Measurements from ENCODE around the gene BTNL9. TPM values are rescaled to one million over a fixed set of nuclear protein-coding genes. Genes with fewer than 3 reads are reported as not detected.
"Not testable (repeated sequence)": the region's sequence is repeated elsewhere in the genome, so short reads cannot be mapped to it uniquely, and the experiment has no call there.

Gene BTNL9
- polyA plus RNA-seq = 10 to 100 TPM in 1 of 2 donors, 1 to 10 TPM in 1; 4.8 to 18.5 TPM

DNA sequence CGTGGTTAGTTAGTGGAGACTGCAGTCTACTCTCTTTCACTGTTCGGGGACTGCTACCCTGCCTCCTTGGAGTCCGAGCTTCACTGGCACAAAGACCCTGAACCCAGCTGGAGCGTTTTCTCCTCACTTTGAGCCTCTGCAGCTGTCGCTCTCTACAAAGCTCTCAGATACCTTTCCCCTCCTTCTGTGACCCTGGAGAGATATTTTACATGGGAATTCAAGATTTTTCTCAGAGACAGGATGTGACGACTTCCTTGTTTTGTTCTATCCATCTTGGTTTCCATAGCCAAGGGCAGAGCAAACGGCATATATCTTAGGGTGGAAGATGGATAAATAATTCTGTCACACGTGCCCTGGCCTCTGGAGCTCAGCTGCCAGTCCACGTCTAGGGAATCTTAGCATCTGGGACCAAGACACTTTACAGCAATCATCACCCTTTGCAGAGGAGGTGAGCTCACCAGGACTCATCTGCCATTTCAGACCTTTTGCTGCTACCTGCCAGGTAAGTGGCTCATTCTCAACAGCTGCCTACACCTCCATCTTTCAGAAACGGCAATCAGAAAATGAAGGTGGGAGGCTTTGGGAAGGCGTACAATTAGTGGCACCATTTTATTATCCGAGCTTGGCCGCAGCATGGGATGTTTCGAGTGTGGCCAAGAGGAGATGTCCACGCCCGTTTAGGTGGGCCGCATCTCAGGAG is at the start of gene BTNL9:
Gene BTNL9, plus strand, starts transcription at position 336 of the 700 bp plus-strand sequence. CDS start 5,224 bp downstream, outside the sequence.
- Histone ChIP-seq H3K27ac (ENCODE audit: low read depth in 2 of 2, low read length in 1 of 2) (no peak within 1 kb of the TSS), H3K27me3 (ENCODE audit: control insufficient read depth in 1 of 2, insufficient read depth in 2 of 2, low read length in 2 of 2) (peaks cover 3% of the 10 kb centered on the region in 2 donors), H3K9me3 (ENCODE audit: control insufficient read depth in 2 of 2, insufficient read depth in 1 of 2, low read depth in 1 of 2, low read length in 1 of 2) (no peaks in the 10 kb centered on the region), H3K4me1 (ENCODE audit: control insufficient read depth in 2 of 2, insufficient read depth in 2 of 2, low read length in 1 of 2) (no peaks in the 10 kb centered on the region), H3K36me3 (ENCODE audit: control insufficient read depth in 2 of 2, insufficient read depth in 2 of 2, low read length in 1 of 2) (no peaks in the 10 kb centered on the region), H3K4me3 (ENCODE audit: low read depth in 1 of 2, low read length in 2 of 2) (no peak within 1 kb of the TSS)
- 58 to 60% methylated on average over 17 of the region's 17 CpGs for WGBS, 2 donors

DNA sequence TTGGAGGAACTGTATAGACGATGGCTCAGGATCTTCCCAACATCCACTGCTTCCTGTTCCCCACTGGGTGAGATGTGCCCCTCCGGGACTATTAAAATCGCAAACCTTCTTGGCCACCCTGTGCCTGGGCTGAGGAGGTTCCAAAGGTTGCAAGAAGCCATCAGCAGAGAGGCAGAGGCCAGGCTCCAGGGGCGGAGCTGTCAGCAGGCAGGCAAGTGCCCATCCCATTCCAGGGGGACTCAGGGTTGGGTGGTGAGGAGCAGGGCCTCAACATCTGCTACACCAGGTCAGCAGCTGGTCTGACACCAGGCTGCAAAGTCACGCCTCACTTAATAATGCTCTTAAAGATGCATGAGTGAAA is 49.2 kb upstream of the BTNL9 start:
- Histone ChIP-seq H3K9me3 (ENCODE audit: control insufficient read depth in 2 of 2, insufficient read depth in 1 of 2, low read depth in 1 of 2, low read length in 1 of 2) (no peaks in the 10 kb centered on the region), H3K4me1 (ENCODE audit: control insufficient read depth in 2 of 2, insufficient read depth in 2 of 2, low read length in 1 of 2) (no peaks in the 10 kb centered on the region), H3K4me3 (ENCODE audit: low read depth in 1 of 2, low read length in 2 of 2) (no peak overlapping the region), H3K36me3 (ENCODE audit: control insufficient read depth in 2 of 2, insufficient read depth in 2 of 2, low read length in 1 of 2) (no peaks in the 10 kb centered on the region), H3K27ac (ENCODE audit: low read depth in 2 of 2, low read length in 1 of 2) (no peak overlapping the region), H3K27me3 (ENCODE audit: control insufficient read depth in 1 of 2, insufficient read depth in 2 of 2, low read length in 2 of 2) (no peaks in the 10 kb centered on the region)
- WGBS, 2 donors = 73 to 77% methylated on average over 5 of the region's 5 CpGs

DNA sequence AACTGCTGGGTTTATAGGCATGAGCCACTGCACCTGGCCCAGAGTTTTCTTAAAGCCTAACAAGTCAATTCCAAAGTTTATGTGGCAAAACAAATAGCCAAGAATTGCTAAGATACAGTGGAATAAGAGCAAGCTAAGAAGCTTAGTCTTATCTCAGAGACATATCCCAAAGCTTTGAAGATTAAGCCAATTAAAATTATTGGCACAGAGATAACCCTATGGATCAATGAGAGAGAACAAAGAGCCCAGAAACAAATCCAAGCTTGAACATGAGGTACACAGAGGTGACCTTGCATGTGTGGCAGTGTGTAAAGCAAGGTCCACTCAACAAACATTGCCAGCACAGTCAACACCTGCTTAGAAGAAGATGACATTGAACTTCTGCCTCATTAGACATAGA is 38.1 kb upstream of the BTNL9 start:
- H3K36me3 ChIP-seq (ENCODE audit: control insufficient read depth in 2 of 2, insufficient read depth in 2 of 2, low read length in 1 of 2) = no peaks in the 10 kb centered on the region
- no peaks in the 10 kb centered on the region for H3K4me1 ChIP-seq (ENCODE audit: control insufficient read depth in 2 of 2, insufficient read depth in 2 of 2, low read length in 1 of 2)
- no peaks in the 10 kb centered on the region for H3K27me3 ChIP-seq (ENCODE audit: control insufficient read depth in 1 of 2, insufficient read depth in 2 of 2, low read length in 2 of 2)
- H3K9me3 ChIP-seq (ENCODE audit: control insufficient read depth in 2 of 2, insufficient read depth in 1 of 2, low read depth in 1 of 2, low read length in 1 of 2) = no peaks in the 10 kb centered on the region
- no peak overlapping the region for H3K27ac ChIP-seq (ENCODE audit: low read depth in 2 of 2, low read length in 1 of 2)
- no peak overlapping the region for H3K4me3 ChIP-seq (ENCODE audit: low read depth in 1 of 2, low read length in 2 of 2)

DNA sequence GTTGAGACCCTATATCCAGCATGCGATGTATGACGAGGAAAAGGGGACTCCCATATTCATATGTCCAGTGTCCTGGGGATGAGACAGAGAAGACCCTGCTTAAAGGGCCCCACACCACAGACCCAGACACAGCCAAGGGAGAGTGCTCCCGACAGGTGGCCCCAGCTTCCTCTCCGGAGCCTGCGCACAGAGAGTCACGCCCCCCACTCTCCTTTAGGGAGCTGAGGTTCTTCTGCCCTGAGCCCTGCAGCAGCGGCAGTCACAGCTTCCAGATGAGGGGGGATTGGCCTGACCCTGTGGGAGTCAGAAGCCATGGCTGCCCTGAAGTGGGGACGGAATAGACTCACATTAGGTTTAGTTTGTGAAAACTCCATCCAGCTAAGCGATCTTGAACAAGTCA is 34.3 kb upstream of the BTNL9 start:
- 76 to 85% methylated on average over 9 of the region's 9 CpGs for WGBS, 2 donors
- Histone ChIP-seq H3K27ac (ENCODE audit: low read depth in 2 of 2, low read length in 1 of 2) (no peak overlapping the region), H3K4me1 (ENCODE audit: control insufficient read depth in 2 of 2, insufficient read depth in 2 of 2, low read length in 1 of 2) (no peaks in the 10 kb centered on the region)

DNA sequence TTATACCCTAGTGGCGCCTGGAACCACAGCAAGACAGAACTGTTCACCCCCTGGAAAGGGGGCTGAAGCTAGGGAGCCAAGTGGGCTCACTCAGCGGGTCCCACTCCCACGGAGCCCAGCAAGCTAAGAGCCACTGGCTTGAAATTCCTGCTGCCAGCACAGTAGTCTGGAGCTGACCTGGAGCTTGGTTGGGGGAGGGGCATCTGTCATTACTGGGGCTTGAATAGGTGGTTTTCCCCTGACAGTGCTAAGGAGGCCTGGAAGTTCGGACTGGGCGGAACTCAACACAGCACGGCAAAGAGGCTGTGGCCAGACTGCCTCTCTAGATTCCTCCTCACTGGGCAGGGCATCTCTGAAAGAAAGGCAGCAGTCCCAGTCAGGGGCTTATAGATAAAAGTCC is 31.9 kb upstream of the BTNL9 start:
- Histone ChIP-seq H3K9me3 (ENCODE audit: control insufficient read depth in 2 of 2, insufficient read depth in 1 of 2, low read depth in 1 of 2, low read length in 1 of 2) (no peaks in the 10 kb centered on the region), H3K4me3 (ENCODE audit: low read depth in 1 of 2, low read length in 2 of 2) (no peak overlapping the region), H3K27me3 (ENCODE audit: control insufficient read depth in 1 of 2, insufficient read depth in 2 of 2, low read length in 2 of 2) (no peaks in the 10 kb centered on the region), H3K4me1 (ENCODE audit: control insufficient read depth in 2 of 2, insufficient read depth in 2 of 2, low read length in 1 of 2) (no peaks in the 10 kb centered on the region), H3K36me3 (ENCODE audit: control insufficient read depth in 2 of 2, insufficient read depth in 2 of 2, low read length in 1 of 2) (no peaks in the 10 kb centered on the region), H3K27ac (ENCODE audit: low read depth in 2 of 2, low read length in 1 of 2) (no peak overlapping the region)
- 74 to 77% methylated on average over 6 of the region's 6 CpGs for WGBS, 2 donors

More for the DNA sequence above, 34.3 kb upstream of the BTNL9 start:
- Histone ChIP-seq H3K27me3 (ENCODE audit: control insufficient read depth in 1 of 2, insufficient read depth in 2 of 2, low read length in 2 of 2) (no peaks in the 10 kb centered on the region), H3K9me3 (ENCODE audit: control insufficient read depth in 2 of 2, insufficient read depth in 1 of 2, low read depth in 1 of 2, low read length in 1 of 2) (no peaks in the 10 kb centered on the region), H3K4me3 (ENCODE audit: low read depth in 1 of 2, low read length in 2 of 2) (no peak overlapping the region), H3K36me3 (ENCODE audit: control insufficient read depth in 2 of 2, insufficient read depth in 2 of 2, low read length in 1 of 2) (no peaks in the 10 kb centered on the region)

DNA sequence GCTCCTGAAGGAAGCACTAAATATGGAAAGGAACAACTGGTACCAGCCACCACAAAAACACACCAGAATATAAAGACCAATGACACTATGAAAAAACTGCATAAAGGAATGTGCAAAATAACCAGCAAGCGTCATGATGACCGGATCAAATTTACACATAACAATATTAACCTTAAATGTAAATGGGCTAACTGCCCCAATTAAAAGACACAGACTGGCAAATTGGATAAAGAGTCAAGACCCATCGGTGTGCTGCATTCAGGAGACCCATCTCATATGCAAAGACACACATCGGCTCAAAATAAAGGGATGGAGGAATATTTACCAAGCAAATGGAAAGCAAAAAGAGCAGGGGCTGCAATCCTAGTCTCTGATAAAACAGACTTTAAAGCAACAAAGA is 30.0 kb upstream of the BTNL9 start:
- H3K9me3 ChIP-seq (ENCODE audit: control insufficient read depth in 2 of 2, insufficient read depth in 1 of 2, low read depth in 1 of 2, low read length in 1 of 2); H3K27ac ChIP-seq (ENCODE audit: low read depth in 2 of 2, low read length in 1 of 2); H3K4me3 ChIP-seq (ENCODE audit: low read depth in 1 of 2, low read length in 2 of 2); H3K27me3 ChIP-seq (ENCODE audit: control insufficient read depth in 1 of 2, insufficient read depth in 2 of 2, low read length in 2 of 2); H3K36me3 ChIP-seq (ENCODE audit: control insufficient read depth in 2 of 2, insufficient read depth in 2 of 2, low read length in 1 of 2); H3K4me1 ChIP-seq (ENCODE audit: control insufficient read depth in 2 of 2, insufficient read depth in 2 of 2, low read length in 1 of 2): not testable (repeated sequence)
- 91 to 92% methylated on average over 4 of the region's 4 CpGs for WGBS, 2 donors

DNA sequence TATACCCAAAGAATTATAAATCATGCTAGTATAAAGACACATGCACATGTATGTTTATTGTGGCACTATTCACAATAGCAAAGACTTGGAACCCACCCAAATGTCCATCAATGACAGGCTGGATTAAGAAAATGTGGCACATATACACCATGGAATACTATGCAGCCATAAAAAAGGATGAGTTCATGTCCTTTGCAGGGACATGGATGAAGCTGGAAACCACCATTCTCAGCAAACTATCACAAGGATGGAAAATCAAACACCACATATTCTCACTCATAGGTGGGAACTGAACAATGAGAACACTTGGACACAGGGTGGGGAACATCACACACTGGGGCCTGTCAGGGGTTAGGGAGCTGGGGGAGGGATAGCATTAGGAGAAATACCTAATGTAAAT is 25.4 kb upstream of the BTNL9 start:
- not testable (repeated sequence) for H3K4me1 ChIP-seq (ENCODE audit: control insufficient read depth in 2 of 2, insufficient read depth in 2 of 2, low read length in 1 of 2); H3K4me3 ChIP-seq (ENCODE audit: low read depth in 1 of 2, low read length in 2 of 2); H3K27me3 ChIP-seq (ENCODE audit: control insufficient read depth in 1 of 2, insufficient read depth in 2 of 2, low read length in 2 of 2); H3K27ac ChIP-seq (ENCODE audit: low read depth in 2 of 2, low read length in 1 of 2); H3K9me3 ChIP-seq (ENCODE audit: control insufficient read depth in 2 of 2, insufficient read depth in 1 of 2, low read depth in 1 of 2, low read length in 1 of 2); H3K36me3 ChIP-seq (ENCODE audit: control insufficient read depth in 2 of 2, insufficient read depth in 2 of 2, low read length in 1 of 2)

DNA sequence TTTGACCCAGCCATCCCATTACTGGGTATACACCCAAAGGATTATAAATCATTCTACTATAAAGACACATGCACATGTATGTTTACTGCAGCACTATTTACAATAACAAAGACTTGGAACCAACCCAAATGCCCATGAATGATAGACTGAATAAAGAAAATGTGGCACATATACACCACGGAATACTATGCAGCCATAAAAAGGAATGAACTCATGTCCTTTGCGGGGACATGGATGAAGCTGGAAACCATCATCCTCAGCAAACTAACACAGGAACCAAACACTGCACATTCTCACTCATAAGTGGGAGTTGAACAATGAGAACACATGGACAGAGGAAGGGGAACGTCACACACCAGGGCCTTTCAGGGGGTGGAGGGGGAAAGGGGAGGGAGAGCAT is 22.6 kb upstream of the BTNL9 start:
- not testable (repeated sequence) for H3K27me3 ChIP-seq (ENCODE audit: control insufficient read depth in 1 of 2, insufficient read depth in 2 of 2, low read length in 2 of 2); H3K4me3 ChIP-seq (ENCODE audit: low read depth in 1 of 2, low read length in 2 of 2); H3K9me3 ChIP-seq (ENCODE audit: control insufficient read depth in 2 of 2, insufficient read depth in 1 of 2, low read depth in 1 of 2, low read length in 1 of 2); H3K36me3 ChIP-seq (ENCODE audit: control insufficient read depth in 2 of 2, insufficient read depth in 2 of 2, low read length in 1 of 2); H3K4me1 ChIP-seq (ENCODE audit: control insufficient read depth in 2 of 2, insufficient read depth in 2 of 2, low read length in 1 of 2); H3K27ac ChIP-seq (ENCODE audit: low read depth in 2 of 2, low read length in 1 of 2)
- 89 to 90% methylated on average over 3 of the region's 3 CpGs for WGBS, 2 donors

DNA sequence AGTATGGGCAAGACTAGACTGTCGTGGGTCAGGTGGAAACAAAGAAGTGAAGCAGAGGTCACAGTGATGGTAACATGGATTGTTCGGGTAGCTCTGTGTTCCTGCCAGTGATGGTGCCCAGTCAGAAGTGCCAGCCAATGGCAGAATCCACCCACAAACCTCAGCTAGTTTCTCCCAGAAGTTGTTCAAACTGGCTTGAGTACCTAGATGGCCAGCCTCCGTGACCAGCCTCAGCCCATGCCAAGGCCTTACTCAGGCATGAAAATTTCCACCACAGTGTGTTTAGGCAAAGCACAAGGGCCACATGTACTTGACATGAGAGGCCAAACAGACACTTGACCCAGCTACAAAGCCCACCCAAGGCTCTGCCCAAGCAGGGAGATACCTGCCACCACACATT is 19.4 kb upstream of the BTNL9 start:
- Histone ChIP-seq H3K4me1 (ENCODE audit: control insufficient read depth in 2 of 2, insufficient read depth in 2 of 2, low read length in 1 of 2) (peaks cover 0 to 7% of the 10 kb centered on the region in 2 donors), H3K36me3 (ENCODE audit: control insufficient read depth in 2 of 2, insufficient read depth in 2 of 2, low read length in 1 of 2) (no peaks in the 10 kb centered on the region), H3K4me3 (ENCODE audit: low read depth in 1 of 2, low read length in 2 of 2) (no peak overlapping the region), H3K9me3 (ENCODE audit: control insufficient read depth in 2 of 2, insufficient read depth in 1 of 2, low read depth in 1 of 2, low read length in 1 of 2) (peaks cover 2 to 15% of the 10 kb centered on the region in 2 donors), H3K27me3 (ENCODE audit: control insufficient read depth in 1 of 2, insufficient read depth in 2 of 2, low read length in 2 of 2) (no peaks in the 10 kb centered on the region), H3K27ac (ENCODE audit: low read depth in 2 of 2, low read length in 1 of 2) (no peak overlapping the region)
- 79 to 88% methylated on average over 3 of the region's 3 CpGs for WGBS, 2 donors

DNA sequence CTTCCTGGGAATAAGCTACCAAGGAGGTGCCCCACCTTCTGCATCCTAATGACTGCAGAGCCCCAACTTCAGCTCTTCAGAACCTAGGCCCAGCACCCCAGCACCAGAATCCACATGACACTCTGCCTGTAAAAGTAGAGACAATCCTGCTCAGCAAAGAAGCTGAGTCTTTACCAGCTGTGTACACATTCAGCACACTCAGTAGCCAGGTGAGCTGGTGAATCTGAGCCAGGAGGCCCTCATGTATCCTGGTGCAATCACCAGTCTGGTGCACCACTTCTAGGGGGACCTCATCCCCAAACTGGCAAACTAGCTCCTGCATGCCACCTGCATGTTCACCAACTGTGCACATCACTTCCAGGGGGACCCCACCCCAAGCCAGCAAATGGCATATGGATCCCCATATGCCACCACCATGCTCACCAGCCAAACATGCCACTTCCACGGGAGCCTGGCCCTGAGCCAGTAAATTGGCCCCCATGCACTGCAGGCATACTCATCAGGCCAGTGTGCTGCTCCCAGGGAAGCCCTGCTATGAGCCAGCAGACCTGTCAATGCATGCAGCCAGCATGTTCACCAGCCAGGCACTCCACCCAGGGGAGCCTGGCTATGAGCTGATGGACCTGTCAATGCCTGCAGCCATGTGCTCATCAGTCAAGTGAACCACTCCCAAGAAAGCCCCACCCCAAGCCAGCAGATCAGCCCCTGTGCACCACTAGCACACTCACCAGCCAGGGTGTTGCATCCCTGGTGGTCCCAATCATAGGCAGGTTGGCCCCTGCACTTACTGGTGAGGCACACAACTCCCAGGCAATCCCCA is 15.6 kb upstream of the BTNL9 start:
- no peak overlapping the region for H3K27ac ChIP-seq (ENCODE audit: low read depth in 2 of 2, low read length in 1 of 2)
- no peak overlapping the region for H3K4me3 ChIP-seq (ENCODE audit: low read depth in 1 of 2, low read length in 2 of 2)
- 38 to 55% methylated on average over 1 of the region's 1 CpG for WGBS, 2 donors
- no peaks in the 10 kb centered on the region for H3K36me3 ChIP-seq (ENCODE audit: control insufficient read depth in 2 of 2, insufficient read depth in 2 of 2, low read length in 1 of 2)
- H3K9me3 ChIP-seq (ENCODE audit: control insufficient read depth in 2 of 2, insufficient read depth in 1 of 2, low read depth in 1 of 2, low read length in 1 of 2) = peaks cover 2 to 15% of the 10 kb centered on the region in 2 donors
- H3K4me1 ChIP-seq (ENCODE audit: control insufficient read depth in 2 of 2, insufficient read depth in 2 of 2, low read length in 1 of 2) = peaks cover 0 to 7% of the 10 kb centered on the region in 2 donors
- no peaks in the 10 kb centered on the region for H3K27me3 ChIP-seq (ENCODE audit: control insufficient read depth in 1 of 2, insufficient read depth in 2 of 2, low read length in 2 of 2)

Measured in esophagus (tissue), 2 donors.